HepG2 (cell line): Measurements from ENCODE around the gene MAB21L4. TPM values are rescaled to one million over a fixed set of nuclear protein-coding genes. Genes with fewer than 3 reads are reported as not detected.

Experiments used
- BORCS8-MEF2B ChIP-seq: sonication (generic); formaldehyde crosslinking; IDR thresholded peaks from 2 replicates; pipeline ENCODE4 v1.8.0; 2022; ENCODE audit warnings: mild to moderate bottlenecking, missing genetic modification reagents
- CBX2 ChIP-seq, 2 experiments: fragments of 200-600 bp in 1 of 2; sonication (generic); formaldehyde crosslinking in 1 of 2; IDR thresholded peaks; 2 replicates each; pipeline versions ENCODE4 v1.7.0 to v1.8.1; 2018 to 2022; ENCODE audit warnings: low read depth in 2 of 2, low read length in 1 of 2, mild to moderate bottlenecking in 1 of 2, missing genetic modification reagents in 1 of 2
- KDM3A ChIP-seq: IDR thresholded peaks from 2 replicates; pipeline ENCODE4 v1.6.1; 2018; ENCODE audit warnings: low read depth, missing compliant biosample characterization
- ZNF768 ChIP-seq: sonication (generic); formaldehyde crosslinking; IDR thresholded peaks from 2 replicates; pipeline ENCODE4 v1.4.0; 2020; ENCODE audit warnings: missing genetic modification reagents
- polyA plus RNA-seq, 8 experiments: library from polyadenylated mRNA; depleted of rRNA in 3 of 8; stranded (reverse) in 7 of 8; unstranded in 1 of 8; fragments of >200 nt; fragmentation: Illumina TruSeq in 4 of 8; extraction: Trizol in 4 of 8; gene quantifications; 2 replicates each; pipeline versions ENCODE4 v1.2.1 to v1.2.3, GENCODE V29; 2011 to 2016; ENCODE audit warnings: low read depth in 4 of 8, missing spikeins in 1 of 8, mixed read lengths in 1 of 8; ENCODE audit not compliant: insufficient read depth in 1 of 8
- total RNA-seq, 5 experiments: library from RNA; depleted of rRNA; stranded (reverse); fragments of >200 nt; fragmentation: Illumina TruSeq; extraction: Trizol; gene quantifications; 2 replicates each; pipeline ENCODE4 v1.2.3, GENCODE V29; 2016; ENCODE audit warnings: low read depth in 1 of 5
- TF ChIP-seq, protein P1 (sequence below): sonication (generic); formaldehyde crosslinking; IDR thresholded peaks from 2 replicates; pipeline ENCODE4 v1.4.0; 2020; ENCODE audit warnings: low read depth, missing genetic modification reagents
- TF ChIP-seq, protein P2 (sequence below): sonication (generic); formaldehyde crosslinking; IDR thresholded peaks from 2 replicates; pipeline ENCODE4 v1.4.0; 2020; ENCODE audit warnings: missing genetic modification reagents
- TF ChIP-seq, protein P3 (sequence below): IDR thresholded peaks from 2 replicates; pipeline ENCODE4 v1.6.1; 2018; ENCODE audit warnings: missing genetic modification reagents, mild to moderate bottlenecking, missing compliant biosample characterization
- TF ChIP-seq, protein P4 (sequence below): sonication (generic); formaldehyde crosslinking; IDR thresholded peaks from 2 replicates; pipeline ENCODE4 v1.9.0; 2021; ENCODE audit warnings: missing genetic modification reagents, mild to moderate bottlenecking, borderline replicate concordance
- TF ChIP-seq, protein P5 (sequence below), 2 experiments: fragments of 450-650 bp in 1 of 2; sonication (generic) in 1 of 2; formaldehyde crosslinking in 1 of 2; IDR thresholded peaks; 2 replicates each; pipeline versions ENCODE4 v1.6.1 to v1.8.0; 2016 to 2022; ENCODE audit warnings: antibody characterized with exemption in 1 of 2, mild to moderate bottlenecking in 1 of 2, missing genetic modification reagents in 1 of 2

Gene MAB21L4
- total and polyA plus RNA-seq, 2 of the 13 experiments (the other 11 are each of a cell fraction or from before 2014, with no cell fraction given), result 3.0 to 14.0 TPM

DNA sequence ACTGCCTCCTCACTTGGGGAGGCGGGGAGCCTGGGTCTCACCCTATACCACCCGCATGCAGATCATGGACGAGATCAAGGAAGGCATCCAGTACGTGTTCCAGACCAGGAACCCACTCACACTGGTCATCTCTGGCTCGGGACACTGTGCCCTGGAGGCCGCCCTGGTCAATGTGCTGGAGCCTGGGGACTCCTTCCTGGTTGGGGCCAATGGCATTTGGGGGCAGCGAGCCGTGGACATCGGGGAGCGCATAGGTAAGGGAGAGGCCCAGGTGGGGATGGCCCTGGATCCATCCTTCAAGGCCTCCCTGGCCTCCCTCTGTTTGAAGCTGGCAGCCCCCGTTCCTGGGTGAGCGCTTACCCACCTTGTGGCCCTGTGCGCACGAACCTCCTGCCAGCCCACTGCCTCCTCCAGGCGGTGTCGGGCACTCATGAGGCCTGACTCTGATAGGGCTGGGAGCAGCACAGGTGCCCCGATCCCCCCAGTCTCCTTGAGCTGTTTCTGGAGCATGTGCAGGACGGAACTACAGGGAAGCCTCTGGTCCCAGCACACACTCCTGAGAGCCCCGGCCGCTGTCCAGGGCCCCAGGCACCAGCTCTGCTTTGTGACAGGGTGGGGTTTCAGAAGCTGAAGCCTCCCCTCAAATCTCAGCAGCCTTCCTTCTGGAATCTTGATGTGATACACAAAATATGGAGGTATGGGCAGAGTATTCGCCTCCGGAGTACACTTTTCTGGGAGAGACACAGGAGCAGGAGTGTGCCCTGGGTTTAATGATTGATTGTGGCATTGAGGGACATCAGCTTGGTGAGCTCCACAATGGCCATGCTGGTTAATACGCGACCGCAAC is 26.6 kb downstream of the MAB21L4 start (continued):
- TF ChIP-seq, protein P1, sequence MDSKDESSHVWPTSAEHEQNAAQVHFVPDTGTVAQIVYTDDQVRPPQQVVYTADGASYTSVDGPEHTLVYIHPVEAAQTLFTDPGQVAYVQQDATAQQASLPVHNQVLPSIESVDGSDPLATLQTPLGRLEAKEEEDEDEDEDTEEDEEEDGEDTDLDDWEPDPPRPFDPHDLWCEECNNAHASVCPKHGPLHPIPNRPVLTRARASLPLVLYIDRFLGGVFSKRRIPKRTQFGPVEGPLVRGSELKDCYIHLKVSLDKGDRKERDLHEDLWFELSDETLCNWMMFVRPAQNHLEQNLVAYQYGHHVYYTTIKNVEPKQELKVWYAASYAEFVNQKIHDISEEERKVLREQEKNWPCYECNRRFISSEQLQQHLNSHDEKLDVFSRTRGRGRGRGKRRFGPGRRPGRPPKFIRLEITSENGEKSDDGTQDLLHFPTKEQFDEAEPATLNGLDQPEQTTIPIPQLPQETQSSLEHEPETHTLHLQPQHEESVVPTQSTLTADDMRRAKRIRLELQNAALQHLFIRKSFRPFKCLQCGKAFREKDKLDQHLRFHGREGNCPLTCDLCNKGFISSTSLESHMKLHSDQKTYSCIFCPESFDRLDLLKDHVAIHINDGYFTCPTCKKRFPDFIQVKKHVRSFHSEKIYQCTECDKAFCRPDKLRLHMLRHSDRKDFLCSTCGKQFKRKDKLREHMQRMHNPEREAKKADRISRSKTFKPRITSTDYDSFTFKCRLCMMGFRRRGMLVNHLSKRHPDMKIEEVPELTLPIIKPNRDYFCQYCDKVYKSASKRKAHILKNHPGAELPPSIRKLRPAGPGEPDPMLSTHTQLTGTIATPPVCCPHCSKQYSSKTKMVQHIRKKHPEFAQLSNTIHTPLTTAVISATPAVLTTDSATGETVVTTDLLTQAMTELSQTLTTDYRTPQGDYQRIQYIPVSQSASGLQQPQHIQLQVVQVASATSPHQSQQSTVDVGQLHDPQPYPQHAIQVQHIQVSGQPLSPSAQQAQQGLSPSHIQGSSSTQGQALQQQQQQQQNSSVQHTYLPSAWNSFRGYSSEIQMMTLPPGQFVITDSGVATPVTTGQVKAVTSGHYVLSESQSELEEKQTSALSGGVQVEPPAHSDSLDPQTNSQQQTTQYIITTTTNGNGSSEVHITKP (CRISPR knock-in tag), result no peak
- TF ChIP-seq, protein P2, sequence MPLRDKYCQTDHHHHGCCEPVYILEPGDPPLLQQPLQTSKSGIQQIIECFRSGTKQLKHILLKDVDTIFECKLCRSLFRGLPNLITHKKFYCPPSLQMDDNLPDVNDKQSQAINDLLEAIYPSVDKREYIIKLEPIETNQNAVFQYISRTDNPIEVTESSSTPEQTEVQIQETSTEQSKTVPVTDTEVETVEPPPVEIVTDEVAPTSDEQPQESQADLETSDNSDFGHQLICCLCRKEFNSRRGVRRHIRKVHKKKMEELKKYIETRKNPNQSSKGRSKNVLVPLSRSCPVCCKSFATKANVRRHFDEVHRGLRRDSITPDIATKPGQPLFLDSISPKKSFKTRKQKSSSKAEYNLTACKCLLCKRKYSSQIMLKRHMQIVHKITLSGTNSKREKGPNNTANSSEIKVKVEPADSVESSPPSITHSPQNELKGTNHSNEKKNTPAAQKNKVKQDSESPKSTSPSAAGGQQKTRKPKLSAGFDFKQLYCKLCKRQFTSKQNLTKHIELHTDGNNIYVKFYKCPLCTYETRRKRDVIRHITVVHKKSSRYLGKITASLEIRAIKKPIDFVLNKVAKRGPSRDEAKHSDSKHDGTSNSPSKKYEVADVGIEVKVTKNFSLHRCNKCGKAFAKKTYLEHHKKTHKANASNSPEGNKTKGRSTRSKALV (CRISPR knock-in tag), result no peak
- TF ChIP-seq BORCS8-MEF2B (no peak), ZNF768 (CRISPR knock-in tag) (peak; percentile 23; the same call in 1 of the 2 replicates), KDM3A (CRISPR knock-in tag) (no peak), CBX2 (IDR thresholded peaks at IDR 0.05; ENCODE audit: low read depth, low read length) (no peak), CBX2 (CRISPR knock-in tag; IDR thresholded peaks at IDR 0.05; ENCODE audit: low read depth) (no peak)
- TF ChIP-seq, protein P3, sequence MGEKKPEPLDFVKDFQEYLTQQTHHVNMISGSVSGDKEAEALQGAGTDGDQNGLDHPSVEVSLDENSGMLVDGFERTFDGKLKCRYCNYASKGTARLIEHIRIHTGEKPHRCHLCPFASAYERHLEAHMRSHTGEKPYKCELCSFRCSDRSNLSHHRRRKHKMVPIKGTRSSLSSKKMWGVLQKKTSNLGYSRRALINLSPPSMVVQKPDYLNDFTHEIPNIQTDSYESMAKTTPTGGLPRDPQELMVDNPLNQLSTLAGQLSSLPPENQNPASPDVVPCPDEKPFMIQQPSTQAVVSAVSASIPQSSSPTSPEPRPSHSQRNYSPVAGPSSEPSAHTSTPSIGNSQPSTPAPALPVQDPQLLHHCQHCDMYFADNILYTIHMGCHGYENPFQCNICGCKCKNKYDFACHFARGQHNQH (CRISPR knock-in tag), result no peak
- TF ChIP-seq, protein P4, sequence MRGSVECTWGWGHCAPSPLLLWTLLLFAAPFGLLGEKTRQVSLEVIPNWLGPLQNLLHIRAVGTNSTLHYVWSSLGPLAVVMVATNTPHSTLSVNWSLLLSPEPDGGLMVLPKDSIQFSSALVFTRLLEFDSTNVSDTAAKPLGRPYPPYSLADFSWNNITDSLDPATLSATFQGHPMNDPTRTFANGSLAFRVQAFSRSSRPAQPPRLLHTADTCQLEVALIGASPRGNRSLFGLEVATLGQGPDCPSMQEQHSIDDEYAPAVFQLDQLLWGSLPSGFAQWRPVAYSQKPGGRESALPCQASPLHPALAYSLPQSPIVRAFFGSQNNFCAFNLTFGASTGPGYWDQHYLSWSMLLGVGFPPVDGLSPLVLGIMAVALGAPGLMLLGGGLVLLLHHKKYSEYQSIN, result no peak
- TF ChIP-seq, protein P5, sequence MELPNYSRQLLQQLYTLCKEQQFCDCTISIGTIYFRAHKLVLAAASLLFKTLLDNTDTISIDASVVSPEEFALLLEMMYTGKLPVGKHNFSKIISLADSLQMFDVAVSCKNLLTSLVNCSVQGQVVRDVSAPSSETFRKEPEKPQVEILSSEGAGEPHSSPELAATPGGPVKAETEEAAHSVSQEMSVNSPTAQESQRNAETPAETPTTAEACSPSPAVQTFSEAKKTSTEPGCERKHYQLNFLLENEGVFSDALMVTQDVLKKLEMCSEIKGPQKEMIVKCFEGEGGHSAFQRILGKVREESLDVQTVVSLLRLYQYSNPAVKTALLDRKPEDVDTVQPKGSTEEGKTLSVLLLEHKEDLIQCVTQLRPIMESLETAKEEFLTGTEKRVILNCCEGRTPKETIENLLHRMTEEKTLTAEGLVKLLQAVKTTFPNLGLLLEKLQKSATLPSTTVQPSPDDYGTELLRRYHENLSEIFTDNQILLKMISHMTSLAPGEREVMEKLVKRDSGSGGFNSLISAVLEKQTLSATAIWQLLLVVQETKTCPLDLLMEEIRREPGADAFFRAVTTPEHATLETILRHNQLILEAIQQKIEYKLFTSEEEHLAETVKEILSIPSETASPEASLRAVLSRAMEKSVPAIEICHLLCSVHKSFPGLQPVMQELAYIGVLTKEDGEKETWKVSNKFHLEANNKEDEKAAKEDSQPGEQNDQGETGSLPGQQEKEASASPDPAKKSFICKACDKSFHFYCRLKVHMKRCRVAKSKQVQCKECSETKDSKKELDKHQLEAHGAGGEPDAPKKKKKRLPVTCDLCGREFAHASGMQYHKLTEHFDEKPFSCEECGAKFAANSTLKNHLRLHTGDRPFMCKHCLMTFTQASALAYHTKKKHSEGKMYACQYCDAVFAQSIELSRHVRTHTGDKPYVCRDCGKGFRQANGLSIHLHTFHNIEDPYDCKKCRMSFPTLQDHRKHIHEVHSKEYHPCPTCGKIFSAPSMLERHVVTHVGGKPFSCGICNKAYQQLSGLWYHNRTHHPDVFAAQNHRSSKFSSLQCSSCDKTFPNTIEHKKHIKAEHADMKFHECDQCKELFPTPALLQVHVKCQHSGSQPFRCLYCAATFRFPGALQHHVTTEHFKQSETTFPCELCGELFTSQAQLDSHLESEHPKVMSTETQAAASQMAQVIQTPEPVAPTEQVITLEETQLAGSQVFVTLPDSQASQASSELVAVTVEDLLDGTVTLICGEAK (IDR thresholded peaks at IDR 0.05), result no peak
- TF ChIP-seq, protein P5 (CRISPR knock-in tag; IDR thresholded peaks at IDR 0.05), result no peak
